ENCODE results near the gene SAAL1. TPM values are rescaled to one million over a fixed set of nuclear protein-coding genes. Genes with fewer than 3 reads are reported as not detected.

Gene SAAL1
- total RNA-seq, 4 donors from 2014 or later, result 10.3 to 19.1 (median 11.1) TPM

DNA sequence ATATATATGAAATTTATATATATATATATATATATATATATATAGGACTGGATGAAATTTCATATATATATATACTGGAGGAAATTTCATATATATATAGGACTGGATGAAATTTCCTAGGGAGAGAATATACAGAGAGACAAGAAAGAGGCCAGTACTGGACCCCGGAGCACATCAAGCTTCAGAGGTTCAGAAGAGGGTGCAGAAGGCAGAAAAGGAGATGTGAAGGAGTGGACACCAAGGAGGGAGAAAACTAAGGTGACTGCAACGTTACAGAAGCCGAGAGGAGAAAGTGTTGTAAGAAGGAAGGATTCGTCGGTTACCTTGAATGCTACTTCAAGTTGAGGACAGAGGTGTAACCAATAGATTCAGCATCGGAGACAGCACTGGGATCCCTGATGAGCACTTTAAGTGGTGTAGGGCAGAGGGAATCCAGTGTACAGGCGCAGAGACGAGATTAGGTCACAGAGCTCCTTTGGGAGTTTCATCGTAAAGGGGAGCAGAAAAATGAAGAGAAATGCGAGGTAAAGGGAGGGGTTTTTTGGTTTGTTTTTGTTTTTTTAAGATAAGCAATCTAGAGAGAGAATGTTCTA, 51.3 kb downstream of the SAAL1 start:
- intact Hi-C loops (cut with DNase I), result no loop called here
- Histone ChIP-seq H3K4me3 (no peak overlapping the region), H3K27ac (replicated peaks in 1 of 4) (no peak overlapping the region), H3K27me3 (no peaks in the 10 kb centered on the region), H3K4me1 (no peaks in the 10 kb centered on the region), H3K9me3 (no peaks in the 10 kb centered on the region), H3K36me3 (no peaks in the 10 kb centered on the region)
- TF ChIP-seq POLR2AphosphoS5 (IDR thresholded peaks at IDR 0.05) (no peak), EP300 (IDR thresholded peaks at IDR 0.05) (no peak)
- TF ChIP-seq, protein P1, sequence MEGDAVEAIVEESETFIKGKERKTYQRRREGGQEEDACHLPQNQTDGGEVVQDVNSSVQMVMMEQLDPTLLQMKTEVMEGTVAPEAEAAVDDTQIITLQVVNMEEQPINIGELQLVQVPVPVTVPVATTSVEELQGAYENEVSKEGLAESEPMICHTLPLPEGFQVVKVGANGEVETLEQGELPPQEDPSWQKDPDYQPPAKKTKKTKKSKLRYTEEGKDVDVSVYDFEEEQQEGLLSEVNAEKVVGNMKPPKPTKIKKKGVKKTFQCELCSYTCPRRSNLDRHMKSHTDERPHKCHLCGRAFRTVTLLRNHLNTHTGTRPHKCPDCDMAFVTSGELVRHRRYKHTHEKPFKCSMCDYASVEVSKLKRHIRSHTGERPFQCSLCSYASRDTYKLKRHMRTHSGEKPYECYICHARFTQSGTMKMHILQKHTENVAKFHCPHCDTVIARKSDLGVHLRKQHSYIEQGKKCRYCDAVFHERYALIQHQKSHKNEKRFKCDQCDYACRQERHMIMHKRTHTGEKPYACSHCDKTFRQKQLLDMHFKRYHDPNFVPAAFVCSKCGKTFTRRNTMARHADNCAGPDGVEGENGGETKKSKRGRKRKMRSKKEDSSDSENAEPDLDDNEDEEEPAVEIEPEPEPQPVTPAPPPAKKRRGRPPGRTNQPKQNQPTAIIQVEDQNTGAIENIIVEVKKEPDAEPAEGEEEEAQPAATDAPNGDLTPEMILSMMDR (IDR thresholded peaks at IDR 0.05), result no peak
- no peak for DNase-seq (ENCODE audit: extremely low spot score)
- WGBS, result 82% methylated on average over 10 of the region's 10 CpGs

DNA sequence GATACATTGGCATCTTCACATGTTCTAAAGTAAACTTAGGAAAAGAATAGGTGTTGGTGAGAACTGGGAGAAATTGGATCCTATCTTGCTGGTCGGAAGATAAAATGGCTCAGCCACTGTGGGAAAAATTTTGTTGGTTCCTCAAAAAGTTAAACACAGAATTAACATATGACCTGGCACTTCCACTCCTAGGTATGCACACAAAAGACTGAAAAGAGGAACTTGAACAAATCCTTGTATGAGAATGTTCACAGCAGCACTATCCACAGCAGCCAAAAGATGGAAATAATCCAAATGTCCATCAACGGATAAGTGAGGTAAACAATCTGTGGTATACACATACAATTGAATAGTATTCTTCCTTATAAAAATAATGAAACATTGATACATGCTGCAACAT, 55.0 kb downstream of the SAAL1 start:
- Histone ChIP-seq H3K4me3 (no peak overlapping the region), H3K36me3 (no peaks in the 10 kb centered on the region), H3K9me3 (peaks cover 0 to 5% (median 0%) of the 10 kb centered on the region in 4 donors), H3K4me1 (peaks cover 0 to 7% (median 6%) of the 10 kb centered on the region in 4 donors), H3K27ac (replicated peaks in 1 of 4) (no peak overlapping the region), H3K27me3 (peaks cover 0 to 33% (median 2%) of the 10 kb centered on the region in 4 donors)
- intact Hi-C loops (cut with DNase I), result no loop called here
- DNase-seq (ENCODE audit: extremely low spot score), result no peak
- TF ChIP-seq POLR2AphosphoS5 (IDR thresholded peaks at IDR 0.05) (no peak), EP300 (IDR thresholded peaks at IDR 0.05) (no peak), POLR2A (IDR thresholded peaks at IDR 0.05; ENCODE audit: low read depth) (no peak)
- TF ChIP-seq, protein P1 (IDR thresholded peaks at IDR 0.05), result no peak
- WGBS, result 63% methylated on average over 2 of the region's 2 CpGs

DNA sequence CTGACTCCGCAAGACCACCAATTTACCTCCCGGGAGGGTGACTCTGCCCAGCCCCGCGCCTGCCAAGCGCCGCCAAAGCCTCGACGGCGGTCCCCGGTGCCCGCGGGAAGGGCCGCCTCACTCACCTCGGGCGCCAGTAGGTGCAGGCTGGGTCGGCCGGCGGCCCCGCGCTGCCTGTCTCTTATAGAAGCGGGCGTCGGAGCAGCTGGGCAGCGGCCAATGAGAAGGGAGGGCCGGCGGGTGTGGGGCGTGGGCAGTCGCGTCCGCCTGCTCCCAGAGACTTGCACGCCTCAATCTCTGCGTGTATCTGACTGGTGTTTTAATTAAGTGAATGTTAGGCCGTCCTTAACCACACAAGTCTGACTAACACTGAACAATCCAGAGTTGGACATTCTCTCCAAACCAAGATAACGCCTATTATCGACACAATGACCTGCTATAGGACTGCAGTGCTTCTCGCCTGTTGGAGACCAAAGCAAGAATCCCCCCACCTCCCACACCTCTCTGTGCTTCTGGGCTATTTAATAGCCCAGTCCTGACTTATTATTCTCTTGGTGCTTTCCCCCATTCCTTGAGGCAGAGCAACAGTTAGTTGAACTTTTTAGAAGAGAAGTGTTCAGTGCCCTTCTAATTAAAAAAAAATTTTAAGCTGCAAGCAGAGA, 59.6 kb downstream of the SAAL1 start, which contains the start of gene TPH1:
Gene TPH1 (minus strand): TSS at position 154 of the 662 bp plus-strand sequence. CDS start 5,507 bp downstream, outside the sequence.
- DNase-seq (ENCODE audit: extremely low spot score), result no peak
- intact Hi-C loops (cut with DNase I), result no loop called here
- TF ChIP-seq POLR2A (IDR thresholded peaks at IDR 0.05; ENCODE audit: low read depth) (no peak), EP300 (IDR thresholded peaks at IDR 0.05) (no peak), POLR2AphosphoS5 (IDR thresholded peaks at IDR 0.05) (no peak)
- TF ChIP-seq, protein P1 (IDR thresholded peaks at IDR 0.05), result no peak
- Histone ChIP-seq H3K27me3 (peaks cover 0 to 43% (median 5%) of the 10 kb centered on the region in 4 donors), H3K4me1 (peaks cover 0 to 9% (median 7%) of the 10 kb centered on the region in 4 donors), H3K27ac (replicated peaks in 1 of 4) (no peak within 1 kb of the TSS), H3K9me3 (peaks cover 0 to 5% (median 0%) of the 10 kb centered on the region in 4 donors), H3K4me3 (peak within 1 kb of the TSS in 2 of 4 donors; percentile 19 to 21), H3K36me3 (no peaks in the 10 kb centered on the region)
- WGBS, result 24% methylated on average over 16 of the region's 36 CpGs

DNA sequence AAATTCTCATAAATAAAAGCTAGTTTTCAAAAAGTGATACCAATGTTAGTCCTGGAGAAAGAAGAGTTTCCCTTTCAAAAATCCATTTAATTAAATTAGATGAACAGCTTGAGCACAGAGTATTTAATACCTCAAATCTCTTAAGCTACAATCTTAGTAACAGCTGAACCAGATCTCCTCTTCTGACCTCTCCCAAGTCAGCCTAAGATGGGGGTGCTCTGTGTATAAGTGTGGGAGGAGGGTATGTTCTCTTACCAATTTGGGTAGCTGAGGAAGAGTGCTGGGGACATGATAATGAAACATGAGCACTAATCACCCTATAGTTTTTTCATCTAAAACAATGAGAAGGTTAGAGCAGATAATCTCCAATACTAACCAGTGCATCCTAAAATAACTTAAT, 69.4 kb downstream of the SAAL1 start:
- Histone ChIP-seq H3K27me3 (no peaks in the 10 kb centered on the region), H3K27ac (replicated peaks in 1 of 4) (no peak overlapping the region), H3K9me3 (no peaks in the 10 kb centered on the region), H3K36me3 (no peaks in the 10 kb centered on the region), H3K4me1 (no peaks in the 10 kb centered on the region), H3K4me3 (no peak overlapping the region)
- intact Hi-C loops (cut with DNase I), result no loop called here
- DNase-seq (ENCODE audit: extremely low spot score), result no peak
- TF ChIP-seq, protein P1 (IDR thresholded peaks at IDR 0.05), result no peak
- no peak for TF ChIP-seq EP300 (IDR thresholded peaks at IDR 0.05)
- TF ChIP-seq POLR2A (IDR thresholded peaks at IDR 0.05; ENCODE audit: low read depth), result no peak
- TF ChIP-seq POLR2AphosphoS5 (IDR thresholded peaks at IDR 0.05), result no peak

Small RNA genes within 50 kb of the gene (small RNA-seq; reads per million reads assigned to genes)
- 0 reads per million in 3 donors for gene HIGD1AP5

Other genes with a start within 250 kb of the SAAL1 start
- gene SERGEF, start 93.0 kb downstream of the SAAL1 start, total RNA-seq, result 10 to 100 TPM; 32.0 to 50.2 (median 37.6) TPM
- under 1 TPM in 3 of 4 donors, not detected in 1; 0.06 to 0.42 (median 0.17) TPM for gene TPH1, start 59.8 kb downstream of the SAAL1 start, total RNA-seq
- not detected for gene MRGPRX3, start 26.5 kb upstream of the SAAL1 start, total RNA-seq
- gene MRGPRX4, start 66.8 kb upstream of the SAAL1 start, total RNA-seq, result not detected
- not detected for gene SAA4, start 130.7 kb upstream of the SAAL1 start, total RNA-seq
- under 1 TPM in 1 of 4 donors, not detected in 3; 0.34 TPM for gene SAA2, start 142.6 kb upstream of the SAAL1 start, total RNA-seq
- gene SAA1, start 160.2 kb upstream of the SAAL1 start, total RNA-seq, result 1 to 10 TPM in 3 of 4 donors, under 1 TPM in 1; 0.75 to 3.3 (median 1.2) TPM
- gene HPS5, start 216.1 kb upstream of the SAAL1 start, total RNA-seq, result 10 to 100 TPM; 17.0 to 24.5 (median 18.6) TPM
- 10 to 100 TPM; 40.3 to 56.7 (median 48.3) TPM for gene GTF2H1, start 216.5 kb upstream of the SAAL1 start, total RNA-seq